Liver (tissue), 9 donors: ENCODE data around the gene SH2D4B. TPM values are rescaled to one million over a fixed set of nuclear protein-coding genes. Genes with fewer than 3 reads are reported as not detected.

Source experiments
- DNase-seq: peaks from one replicate; pipeline ENCODE4 v3.0.0-alpha.2; 2017; ENCODE audit warnings: low spot score
- H3K27ac ChIP-seq, 2 donors: one replicate each; pipeline ENCODE4 v1.7.0; 2013; ENCODE audit warnings: inconsistent platforms in 2 of 2, low read length in 2 of 2, control low read depth in 1 of 2, low read depth in 1 of 2, mild to moderate bottlenecking in 1 of 2
- H3K27me3 ChIP-seq, 4 donors: one replicate each; pipeline versions ENCODE4 v1.6.1 to v1.7.0; 2013; ENCODE audit warnings: low read length in 3 of 4, inconsistent platforms in 1 of 4, mild to moderate bottlenecking in 1 of 4, moderate library complexity in 1 of 4; ENCODE audit not compliant: control insufficient read depth in 4 of 4, insufficient read depth in 4 of 4
- H3K36me3 ChIP-seq, 4 donors: one replicate each; pipeline versions ENCODE4 v1.6.1 to v1.7.0; 2013; ENCODE audit warnings: low read length in 3 of 4, mild to moderate bottlenecking in 3 of 4, low read depth in 1 of 4, moderate library complexity in 1 of 4; ENCODE audit not compliant: control insufficient read depth in 4 of 4, insufficient read depth in 3 of 4
- H3K4me1 ChIP-seq, 4 donors: one replicate each; pipeline versions ENCODE4 v1.6.1 to v1.7.0; 2013; ENCODE audit warnings: low read length in 3 of 4, mild to moderate bottlenecking in 3 of 4, moderate library complexity in 1 of 4; ENCODE audit not compliant: control insufficient read depth in 4 of 4, insufficient read depth in 4 of 4
- H3K4me3 ChIP-seq, 3 donors: one replicate each; pipeline versions ENCODE4 v1.6.1 to v1.7.0; 2013; ENCODE audit warnings: low read length in 3 of 3, control low read depth in 1 of 3, low read depth in 1 of 3, mild to moderate bottlenecking in 1 of 3
- H3K9ac ChIP-seq, 2 donors: one replicate each; pipeline ENCODE4 v1.7.0; 2013; ENCODE audit warnings: low read length in 2 of 2, mild to moderate bottlenecking in 2 of 2, moderate library complexity in 2 of 2, control low read depth in 1 of 2, low read depth in 1 of 2
- H3K9me3 ChIP-seq, 4 donors: one replicate each; pipeline versions ENCODE4 v1.6.1 to v1.7.0; 2013; ENCODE audit warnings: low read length in 3 of 4; ENCODE audit not compliant: control insufficient read depth in 4 of 4
- FOXA1 ChIP-seq: IDR thresholded peaks from 2 replicates; pipeline ENCODE4 v1.6.1; 2016; ENCODE audit warnings: antibody characterized with exemption
- GABPA ChIP-seq, 2 donors: IDR thresholded peaks in 1 of 2; conservative IDR thresholded peaks in 1 of 2; 2 replicates each; pipeline ENCODE4 v1.6.1; 2016; ENCODE audit warnings: antibody characterized with exemption in 2 of 2, mild to moderate bottlenecking in 1 of 2, moderate library complexity in 1 of 2
- HNF4A ChIP-seq, 2 donors: conservative IDR thresholded peaks; 2 replicates each; pipeline ENCODE4 v1.6.1; 2016; ENCODE audit warnings: antibody characterized with exemption in 2 of 2, mild to moderate bottlenecking in 2 of 2
- HNF4G ChIP-seq: IDR thresholded peaks from 2 replicates; pipeline ENCODE4 v1.6.1; 2016; ENCODE audit warnings: antibody characterized with exemption
- NR2F2 ChIP-seq: IDR thresholded peaks from 2 replicates; pipeline ENCODE4 v1.6.1; 2016; ENCODE audit warnings: antibody characterized with exemption
- RAD21 ChIP-seq, 2 donors: IDR thresholded peaks; 2 replicates each; pipeline ENCODE4 v1.6.1; 2016; ENCODE audit warnings: antibody characterized with exemption in 2 of 2, mild to moderate bottlenecking in 2 of 2
- TAF1 ChIP-seq: conservative IDR thresholded peaks from 2 replicates; pipeline ENCODE4 v1.6.1; 2016; ENCODE audit warnings: antibody characterized with exemption, mild to moderate bottlenecking
- WGBS: extraction: QIAGEN DNeasy Blood & Tissue Kit; methylation state at CpG from one replicate; pipeline ENCODE4 v1.1.7; 2013; 5-methylcytosine and 5-hydroxymethylcytosine counted together
- polyA plus RNA-seq, 2 donors: library from polyadenylated mRNA; stranded (reverse) in 1 of 2; unstranded in 1 of 2; fragments of 200-250 nt in 1 of 2; fragments of >200 nt in 1 of 2; fragmentation: Nextera tagmentation in 1 of 2; extraction: Ambion mirVana in 1 of 2; gene quantifications; one replicate each; pipeline versions ENCODE4 v1.2.1 to v1.2.3, GENCODE V29; 2013 to 2015
- total RNA-seq, 2 donors: library from RNA; depleted of rRNA; stranded (reverse); fragments of >200 nt; gene quantifications; one replicate each; pipeline ENCODE4 v1.2.3, GENCODE V29; 2014
- TF ChIP-seq, protein P1 (sequence below): fragments of 150-350 bp; IDR thresholded peaks from 2 replicates; pipeline ENCODE4 v1.5.1; 2017; ENCODE audit warnings: improper control_type of control experiment, low read depth, low read length; ENCODE audit not compliant: missing input control
- TF ChIP-seq, protein P2 (sequence below): IDR thresholded peaks from 2 replicates; pipeline ENCODE4 v1.6.1; 2016; ENCODE audit warnings: antibody characterized with exemption
- donor health status: healthy.
- donor health status: healthy.
- donor health status: healthy.
- donor health status: healthy.
- donor health status: healthy.

Gene SH2D4B
- total and polyA plus RNA-seq, 4 donors = 0.19 TPM; not detected in 3

- peaks cover 0 to 3% (median 0%) of the 10 kb centered on the region in 4 donors for H3K27me3 ChIP-seq
- DNase-seq = no peak
- TF ChIP-seq NR2F2 = no peak
- H3K27ac ChIP-seq = no peak overlapping the region
- H3K4me3 ChIP-seq = no peak overlapping the region
- WGBS = 89% methylated on average over 3 of the region's 3 CpGs
- peaks cover 0 to 6% (median 4%) of the 10 kb centered on the region in 4 donors for H3K4me1 ChIP-seq
- no peaks in the 10 kb centered on the region for H3K36me3 ChIP-seq
- H3K9ac ChIP-seq = no peak overlapping the region
- H3K9me3 ChIP-seq = peaks cover 6 to 8% (median 7%) of the 10 kb centered on the region in 4 donors
Observed at GRCh38 chr10:80661526-80661925, 123.8 kb downstream of the SH2D4B start.

DNA sequence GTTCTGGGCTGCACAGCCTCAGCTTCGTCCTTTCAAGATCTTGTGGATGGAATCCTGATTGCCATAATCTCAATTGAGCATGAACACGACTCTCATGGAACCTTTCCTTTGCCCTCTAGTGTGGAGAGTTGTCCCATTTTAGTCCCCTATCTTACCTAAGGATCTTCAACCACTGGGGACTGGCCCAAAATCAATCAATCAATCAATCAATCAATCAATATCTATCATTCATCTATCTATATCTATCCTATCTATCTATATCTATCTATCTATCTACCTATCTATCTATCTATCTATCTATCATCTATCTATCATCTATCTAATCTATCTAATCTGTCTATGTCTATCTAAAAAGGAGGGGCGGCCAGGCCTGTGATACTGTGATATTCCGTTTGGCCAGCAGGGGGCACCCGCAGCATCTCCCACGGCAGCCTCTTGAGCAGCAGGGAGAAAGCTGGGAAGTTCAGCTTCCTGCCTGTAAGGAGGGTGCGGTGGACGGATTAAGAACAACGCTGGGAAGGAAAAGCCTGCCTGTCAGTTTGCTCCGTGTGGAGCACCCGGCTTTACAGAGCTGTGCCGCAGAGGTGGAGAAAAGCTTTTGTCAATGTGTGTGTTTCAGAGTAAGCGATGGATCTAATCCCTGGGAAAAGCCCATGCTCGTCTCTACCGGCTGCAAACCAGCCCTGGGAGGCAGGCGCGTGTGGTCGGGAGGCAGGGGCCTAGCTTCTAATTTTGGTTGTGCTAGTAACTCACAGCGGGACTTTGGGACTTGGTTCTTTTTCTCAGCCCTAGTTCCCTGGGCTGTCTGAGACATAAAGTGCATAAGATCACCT lies 124.9 kb downstream of the SH2D4B start:
- peak; percentile 80 for DNase-seq
- no peak overlapping the region for H3K27ac ChIP-seq
- H3K9me3 ChIP-seq = peaks cover 0 to under 1% (median 0%) of the 10 kb centered on the region in 4 donors
- H3K9ac ChIP-seq = no peak overlapping the region
- 11% methylated on average over 19 of the region's 19 CpGs for WGBS
- TF ChIP-seq RAD21 (IDR thresholded peaks at IDR 0.05) (peak; percentile 74 to 83), HNF4A (conservative IDR thresholded peaks at IDR 0.05) (no peak), TAF1 (no peak)
- TF ChIP-seq, protein P1, sequence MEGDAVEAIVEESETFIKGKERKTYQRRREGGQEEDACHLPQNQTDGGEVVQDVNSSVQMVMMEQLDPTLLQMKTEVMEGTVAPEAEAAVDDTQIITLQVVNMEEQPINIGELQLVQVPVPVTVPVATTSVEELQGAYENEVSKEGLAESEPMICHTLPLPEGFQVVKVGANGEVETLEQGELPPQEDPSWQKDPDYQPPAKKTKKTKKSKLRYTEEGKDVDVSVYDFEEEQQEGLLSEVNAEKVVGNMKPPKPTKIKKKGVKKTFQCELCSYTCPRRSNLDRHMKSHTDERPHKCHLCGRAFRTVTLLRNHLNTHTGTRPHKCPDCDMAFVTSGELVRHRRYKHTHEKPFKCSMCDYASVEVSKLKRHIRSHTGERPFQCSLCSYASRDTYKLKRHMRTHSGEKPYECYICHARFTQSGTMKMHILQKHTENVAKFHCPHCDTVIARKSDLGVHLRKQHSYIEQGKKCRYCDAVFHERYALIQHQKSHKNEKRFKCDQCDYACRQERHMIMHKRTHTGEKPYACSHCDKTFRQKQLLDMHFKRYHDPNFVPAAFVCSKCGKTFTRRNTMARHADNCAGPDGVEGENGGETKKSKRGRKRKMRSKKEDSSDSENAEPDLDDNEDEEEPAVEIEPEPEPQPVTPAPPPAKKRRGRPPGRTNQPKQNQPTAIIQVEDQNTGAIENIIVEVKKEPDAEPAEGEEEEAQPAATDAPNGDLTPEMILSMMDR = peak; percentile 77
- H3K4me1 ChIP-seq = peaks cover 0 to 6% (median 4%) of the 10 kb centered on the region in 4 donors
- no peaks in the 10 kb centered on the region for H3K36me3 ChIP-seq
- peaks cover 0 to 3% (median 0%) of the 10 kb centered on the region in 4 donors for H3K27me3 ChIP-seq
- H3K4me3 ChIP-seq = peak overlapping the region in 1 of 3 donors; percentile 1

GRCh38 chr10:80664071-80664680 lies 126.5 kb downstream of the SH2D4B start:
- peaks cover 0 to 6% (median 4%) of the 10 kb centered on the region in 4 donors for H3K4me1 ChIP-seq
- no peak overlapping the region for H3K9ac ChIP-seq
- no peaks in the 10 kb centered on the region for H3K36me3 ChIP-seq
- WGBS = 19% methylated on average over 10 of the region's 10 CpGs
- no peaks in the 10 kb centered on the region for H3K9me3 ChIP-seq
- no peak overlapping the region for H3K4me3 ChIP-seq
- H3K27ac ChIP-seq = no peak overlapping the region
- H3K27me3 ChIP-seq = peaks cover 0 to 3% (median 0%) of the 10 kb centered on the region in 4 donors
- peak; percentile 79 for DNase-seq
- TF ChIP-seq, protein P2, sequence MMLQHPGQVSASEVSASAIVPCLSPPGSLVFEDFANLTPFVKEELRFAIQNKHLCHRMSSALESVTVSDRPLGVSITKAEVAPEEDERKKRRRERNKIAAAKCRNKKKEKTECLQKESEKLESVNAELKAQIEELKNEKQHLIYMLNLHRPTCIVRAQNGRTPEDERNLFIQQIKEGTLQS = no peak
- TF ChIP-seq FOXA1 (no peak), GABPA (IDR thresholded peaks at IDR 0.05 in 1 of 2, conservative IDR thresholded peaks at IDR 0.05 in 1 of 2) (no peak), TAF1 (no peak), HNF4G (no peak), RAD21 (IDR thresholded peaks at IDR 0.05) (peak; percentile 74 to 80)
- TF ChIP-seq, protein P1 = peak; percentile 82
